GM12892 (cell line): Measurements from ENCODE around the gene PPFIBP2.

Experiments used
- POLR2A ChIP-seq: IDR thresholded peaks from 2 replicates; pipeline ENCODE4 v1.6.1; 2011; ENCODE audit warnings: low read depth, low read length, control low read depth
- TAF1 ChIP-seq: IDR thresholded peaks from 2 replicates; pipeline ENCODE4 v1.6.1; 2011; ENCODE audit warnings: low read depth, mild to moderate bottlenecking, control low read depth, low read length, borderline replicate concordance

- no peak for TF ChIP-seq TAF1
- no peak for TF ChIP-seq POLR2A
These were observed 151.9 kb downstream of the PPFIBP2 start for GRCh38 chr11:7665473-7666291.
